ENCODE data around the gene TMEM14C. TPM values are rescaled to one million over a fixed set of nuclear protein-coding genes. Genes with fewer than 3 reads are reported as not detected.

TMEM14C gene
- total and polyA plus RNA-seq, 2 experiments from 2014 or later = 123 to 232 TPM

- Mint-ChIP-seq H3K9me3 (no peaks in the 10 kb centered on the region), H3K36me3 (ENCODE audit: low read depth) (peaks cover 35% of the 10 kb centered on the region), H3K4me1 (no peaks in the 10 kb centered on the region), H3K27ac (no peak overlapping the region; the same call in 1 of the 2 replicates), H3K27me3 (ENCODE audit: insufficient read depth, low read depth, poor library complexity) (peaks cover 5% of the 10 kb centered on the region), H3K4me3 (no peak overlapping the region)
- H2AFZ ChIP-seq = no peak overlapping the region
- H3K4me2 ChIP-seq = no peak overlapping the region
- no peaks in the 10 kb centered on the region for H3K27me3 ChIP-seq (ENCODE audit: insufficient read depth)
- H3K79me2 ChIP-seq (replicated peaks; ENCODE audit: insufficient read depth) = no peaks in the 10 kb centered on the region; the same call in 1 of the 2 replicates
- H3K4me3 ChIP-seq = no peak overlapping the region
- no peak overlapping the region for H3K27ac ChIP-seq (ENCODE audit: low read depth)
- no peaks in the 10 kb centered on the region for H3K9me2 ChIP-seq (ENCODE audit: insufficient read depth)
- ATAC-seq (no peak), DNase-seq (ENCODE audit: low spot score) (no peak)
- no peaks in the 10 kb centered on the region for H3F3A ChIP-seq (replicated peaks; ENCODE audit: low read depth)
- no peaks in the 10 kb centered on the region for H3K4me1 ChIP-seq (ENCODE audit: insufficient read depth)
- H4K20me1 ChIP-seq (replicated peaks; ENCODE audit: insufficient read depth) = no peaks in the 10 kb centered on the region
- H3K36me3 ChIP-seq (ENCODE audit: insufficient read depth) = peaks cover 6% of the 10 kb centered on the region; the same call in 1 of the 2 replicates
- no peak for TF ChIP-seq ZNF462 (CRISPR knock-in tag; IDR thresholded peaks at IDR 0.05)
- TF ChIP-seq, protein P1, sequence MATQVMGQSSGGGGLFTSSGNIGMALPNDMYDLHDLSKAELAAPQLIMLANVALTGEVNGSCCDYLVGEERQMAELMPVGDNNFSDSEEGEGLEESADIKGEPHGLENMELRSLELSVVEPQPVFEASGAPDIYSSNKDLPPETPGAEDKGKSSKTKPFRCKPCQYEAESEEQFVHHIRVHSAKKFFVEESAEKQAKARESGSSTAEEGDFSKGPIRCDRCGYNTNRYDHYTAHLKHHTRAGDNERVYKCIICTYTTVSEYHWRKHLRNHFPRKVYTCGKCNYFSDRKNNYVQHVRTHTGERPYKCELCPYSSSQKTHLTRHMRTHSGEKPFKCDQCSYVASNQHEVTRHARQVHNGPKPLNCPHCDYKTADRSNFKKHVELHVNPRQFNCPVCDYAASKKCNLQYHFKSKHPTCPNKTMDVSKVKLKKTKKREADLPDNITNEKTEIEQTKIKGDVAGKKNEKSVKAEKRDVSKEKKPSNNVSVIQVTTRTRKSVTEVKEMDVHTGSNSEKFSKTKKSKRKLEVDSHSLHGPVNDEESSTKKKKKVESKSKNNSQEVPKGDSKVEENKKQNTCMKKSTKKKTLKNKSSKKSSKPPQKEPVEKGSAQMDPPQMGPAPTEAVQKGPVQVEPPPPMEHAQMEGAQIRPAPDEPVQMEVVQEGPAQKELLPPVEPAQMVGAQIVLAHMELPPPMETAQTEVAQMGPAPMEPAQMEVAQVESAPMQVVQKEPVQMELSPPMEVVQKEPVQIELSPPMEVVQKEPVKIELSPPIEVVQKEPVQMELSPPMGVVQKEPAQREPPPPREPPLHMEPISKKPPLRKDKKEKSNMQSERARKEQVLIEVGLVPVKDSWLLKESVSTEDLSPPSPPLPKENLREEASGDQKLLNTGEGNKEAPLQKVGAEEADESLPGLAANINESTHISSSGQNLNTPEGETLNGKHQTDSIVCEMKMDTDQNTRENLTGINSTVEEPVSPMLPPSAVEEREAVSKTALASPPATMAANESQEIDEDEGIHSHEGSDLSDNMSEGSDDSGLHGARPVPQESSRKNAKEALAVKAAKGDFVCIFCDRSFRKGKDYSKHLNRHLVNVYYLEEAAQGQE (IDR thresholded peaks at IDR 0.05; ENCODE audit: unreplicated experiment) = no peak
These were observed 11.0 kb downstream of the TMEM14C start for GRCh38 chr6:10733863-10734262.

Data from GM23338 (cell line).